Loucy (cell line): Measurements from ENCODE around the gene CHST11.

Source experiments
- H2AFZ ChIP-seq: fragments of 200-600 bp; sonication (generic); 2 replicates; pipeline ENCODE4 v1.6.0; 2016; ENCODE audit warnings: antibody characterized with exemption, mild to moderate bottlenecking, low read length, moderate library complexity
- H3F3A ChIP-seq: fragments of 200-600 bp; 2 replicates; pipeline ENCODE4 v1.6.0; 2016; ENCODE audit warnings: antibody characterized with exemption, low read depth, mild to moderate bottlenecking
- H3K27me3 ChIP-seq: fragments of 200-600 bp; sonication (generic); 2 replicates; pipeline ENCODE4 v1.6.1; 2014; ENCODE audit warnings: low read length, mild to moderate bottlenecking; ENCODE audit not compliant: insufficient read depth, poor library complexity, severe bottlenecking
- H3K36me3 ChIP-seq: fragments of 200-600 bp; sonication (generic); 2 replicates; pipeline ENCODE4 v1.6.1; 2016; ENCODE audit warnings: low read length; ENCODE audit not compliant: insufficient read depth
- H3K4me1 ChIP-seq: fragments of 200-600 bp; sonication (generic); 2 replicates; pipeline ENCODE4 v1.5.1; 2014; ENCODE audit warnings: low read length, mild to moderate bottlenecking; ENCODE audit not compliant: insufficient read depth, poor library complexity, severe bottlenecking
- H3K4me2 ChIP-seq: fragments of 200-600 bp; sonication (generic); 2 replicates; pipeline ENCODE4 v1.6.0; 2014; ENCODE audit warnings: antibody characterized with exemption, low read length, low read depth, mild to moderate bottlenecking; ENCODE audit not compliant: poor library complexity, severe bottlenecking
- H3K4me3 ChIP-seq: fragments of 200-600 bp; sonication (generic); 2 replicates; pipeline ENCODE4 v1.5.1; 2014; ENCODE audit warnings: low read length, mild to moderate bottlenecking, mixed read lengths; ENCODE audit not compliant: poor library complexity, severe bottlenecking
- H3K79me2 ChIP-seq: fragments of 200-600 bp; sonication (generic); 2 replicates; pipeline ENCODE4 v1.6.1; 2014; ENCODE audit warnings: low read length; ENCODE audit not compliant: insufficient read depth
- H3K9ac ChIP-seq: fragments of 200-600 bp; sonication (generic); 2 replicates; pipeline ENCODE4 v1.6.0; 2014; ENCODE audit warnings: mild to moderate bottlenecking, low read depth, low read length, moderate library complexity; ENCODE audit not compliant: poor library complexity, severe bottlenecking
- H3K9me2 ChIP-seq: fragments of 200-600 bp; sonication (generic); replicated peaks from 2 replicates; pipeline ENCODE4 v1.6.1; 2016; ENCODE audit warnings: low read depth, low read length, mixed read lengths
- H3K9me3 ChIP-seq: fragments of 200-600 bp; sonication (generic); 2 replicates; pipeline ENCODE4 v1.6.1; 2014; ENCODE audit warnings: mild to moderate bottlenecking, antibody characterized with exemption, low read length, low read depth; ENCODE audit not compliant: insufficient read depth
- H4K20me1 ChIP-seq: fragments of 200-600 bp; sonication (generic); 2 replicates; pipeline ENCODE4 v1.6.0; 2014; ENCODE audit warnings: antibody characterized with exemption, low read length, mild to moderate bottlenecking; ENCODE audit not compliant: insufficient read depth, poor library complexity, severe bottlenecking
- CTCF ChIP-seq: fragments of 200-600 bp; sonication (generic); conservative IDR thresholded peaks from 2 replicates; pipeline ENCODE4 v1.5.1; 2014; ENCODE audit warnings: mild to moderate bottlenecking, antibody characterized with exemption, low read length
- EZH2phosphoT487 ChIP-seq: fragments of 200-600 bp; IDR thresholded peaks from 2 replicates; pipeline ENCODE4 v1.6.1; 2018; ENCODE audit warnings: antibody characterized with exemption, mild to moderate bottlenecking, moderate library complexity, borderline replicate concordance

CHST11 gene

GRCh38 chr12:104605685-104606084 is 148.9 kb downstream of the CHST11 start:
- Histone ChIP-seq H3K4me1 (peaks cover 51% of the 10 kb centered on the region), H3K4me2 (no peak overlapping the region), H3K9me3 (no peaks in the 10 kb centered on the region), H3K9ac (no peak overlapping the region), H3K36me3 (peaks cover 89% of the 10 kb centered on the region), H4K20me1 (peaks cover 96% of the 10 kb centered on the region), H3F3A (peaks cover 15% of the 10 kb centered on the region), H3K4me3 (no peak overlapping the region), H2AFZ (no peak overlapping the region), H3K27me3 (no peaks in the 10 kb centered on the region), H3K79me2 (peaks cover 99% of the 10 kb centered on the region), H3K9me2 (no peaks in the 10 kb centered on the region)
- TF ChIP-seq EZH2phosphoT487 = no peak

- Histone ChIP-seq H3K9me2 (no peaks in the 10 kb centered on the region), H3K4me3 (no peak overlapping the region), H3K36me3 (peaks cover 85% of the 10 kb centered on the region; the same call in 1 of the 2 replicates), H3K4me1 (peaks cover 24% of the 10 kb centered on the region), H3K79me2 (peaks cover 99% of the 10 kb centered on the region), H3K4me2 (no peak overlapping the region), H3K27me3 (no peaks in the 10 kb centered on the region), H2AFZ (no peak overlapping the region), H3K9me3 (no peaks in the 10 kb centered on the region), H3F3A (peaks cover 8% of the 10 kb centered on the region), H3K9ac (no peak overlapping the region), H4K20me1 (peaks cover 94% of the 10 kb centered on the region)
- TF ChIP-seq EZH2phosphoT487 (no peak), CTCF (no peak)
Measured at GRCh38 chr12:104608998-104609397, 152.2 kb downstream of the CHST11 start.

- H3K9me3 ChIP-seq = no peaks in the 10 kb centered on the region
- H3F3A ChIP-seq = peaks cover 4% of the 10 kb centered on the region; the same call in 1 of the 2 replicates
- TF ChIP-seq EZH2phosphoT487 = no peak
- TF ChIP-seq CTCF = no peak
- no peaks in the 10 kb centered on the region for H3K27me3 ChIP-seq
- no peaks in the 10 kb centered on the region for H3K9me2 ChIP-seq
- no peak overlapping the region for H3K4me2 ChIP-seq
- peaks cover 82% of the 10 kb centered on the region; the same call in 1 of the 2 replicates for H3K36me3 ChIP-seq
- H4K20me1 ChIP-seq = peaks cover 93% of the 10 kb centered on the region
- H2AFZ ChIP-seq = no peak overlapping the region
- peaks cover 99% of the 10 kb centered on the region for H3K79me2 ChIP-seq
- no peak overlapping the region for H3K9ac ChIP-seq
- H3K4me3 ChIP-seq = no peak overlapping the region
- H3K4me1 ChIP-seq = peaks cover 20% of the 10 kb centered on the region
Measured at GRCh38 chr12:104609445-104609844, 152.7 kb downstream of the CHST11 start.
